K562 (cell line): ENCODE data around the gene CAMK2N1. TPM values are rescaled to one million over a fixed set of nuclear protein-coding genes. Genes with fewer than 3 reads are reported as not detected.

Source experiments
- CREB3L1 ChIP-seq: fragments of 450-650 bp; IDR thresholded peaks from 2 replicates; pipeline ENCODE4 v1.6.1; 2014; ENCODE audit warnings: low read depth, mild to moderate bottlenecking, moderate library complexity, borderline replicate concordance
- ESRRA ChIP-seq: fragments of 450-650 bp; IDR thresholded peaks from 2 replicates; pipeline ENCODE4 v1.6.1; 2014; ENCODE audit warnings: low read depth, mild to moderate bottlenecking, moderate library complexity, borderline replicate concordance
- NR4A1 ChIP-seq, 2 experiments: fragments of 250-450 bp in 1 of 2; fragments of 450-650 bp in 1 of 2; sonication (Bioruptor Pico) in 1 of 2; IDR thresholded peaks; 2 replicates each; pipeline versions ENCODE4 v1.4.0 to v1.6.1; 2016 to 2020; ENCODE audit warnings: mild to moderate bottlenecking in 2 of 2, missing compliant biosample characterization in 1 of 2, missing genetic modification characterization in 1 of 2, moderate library complexity in 1 of 2
- USF2 ChIP-seq: sonication (generic); formaldehyde crosslinking; IDR thresholded peaks from 2 replicates; pipeline ENCODE4 v1.5.0; 2020; ENCODE audit warnings: missing genetic modification reagents
- polyA plus RNA-seq, 8 experiments: library from polyadenylated mRNA; depleted of rRNA in 4 of 8; stranded (reverse) in 5 of 8; unstranded in 3 of 8; fragments of >200 nt; fragmentation: Nextera tagmentation in 2 of 8; fragmentation: Illumina TruSeq in 1 of 8; extraction: Ambion mirVana in 2 of 8; extraction: Trizol in 1 of 8; gene quantifications; 2 replicates each; pipeline versions ENCODE4 v1.2.1 to v1.2.3, GENCODE V29; 2011 to 2014; ENCODE audit warnings: inconsistent platforms in 1 of 8, missing spikeins in 1 of 8
- total RNA-seq, 7 experiments: library from RNA; depleted of rRNA in 6 of 7; stranded (reverse); fragments of >200 nt in 6 of 7; fragmentation: Illumina TruSeq in 2 of 7; extraction: Trizol in 2 of 7; gene quantifications; 2 replicates each; pipeline versions ENCODE4 v1.2.1 to v1.2.3, GENCODE V29; 2011 to 2021; ENCODE audit warnings: low replicate concordance in 1 of 7
- TF ChIP-seq, protein P1 (sequence below): fragments of 200-600 bp; sonication (generic); IDR thresholded peaks from one replicate; pipeline ENCODE4 v1.6.1; 2012; ENCODE audit warnings: mild to moderate bottlenecking, low read depth, low read length, inconsistent platforms
- TF ChIP-seq, protein P2 (sequence below), 2 experiments: fragments of 150-350 bp in 1 of 2; IDR thresholded peaks; 2 replicates each; pipeline ENCODE4 v1.6.1; 2012 to 2016; ENCODE audit warnings: low read depth in 2 of 2, low read length in 2 of 2, mild to moderate bottlenecking in 1 of 2, moderate library complexity in 1 of 2

Gene CAMK2N1
- total and polyA plus RNA-seq, 9 of the 15 experiments (the other 6 are each of a cell fraction or from before 2014, with no cell fraction given): 0.09 to 1.4 (median 0.34) TPM

GRCh38 chr1:20486457-20487235, 636 bp upstream of the CAMK2N1 start (continued):
- TF ChIP-seq, protein P1, sequence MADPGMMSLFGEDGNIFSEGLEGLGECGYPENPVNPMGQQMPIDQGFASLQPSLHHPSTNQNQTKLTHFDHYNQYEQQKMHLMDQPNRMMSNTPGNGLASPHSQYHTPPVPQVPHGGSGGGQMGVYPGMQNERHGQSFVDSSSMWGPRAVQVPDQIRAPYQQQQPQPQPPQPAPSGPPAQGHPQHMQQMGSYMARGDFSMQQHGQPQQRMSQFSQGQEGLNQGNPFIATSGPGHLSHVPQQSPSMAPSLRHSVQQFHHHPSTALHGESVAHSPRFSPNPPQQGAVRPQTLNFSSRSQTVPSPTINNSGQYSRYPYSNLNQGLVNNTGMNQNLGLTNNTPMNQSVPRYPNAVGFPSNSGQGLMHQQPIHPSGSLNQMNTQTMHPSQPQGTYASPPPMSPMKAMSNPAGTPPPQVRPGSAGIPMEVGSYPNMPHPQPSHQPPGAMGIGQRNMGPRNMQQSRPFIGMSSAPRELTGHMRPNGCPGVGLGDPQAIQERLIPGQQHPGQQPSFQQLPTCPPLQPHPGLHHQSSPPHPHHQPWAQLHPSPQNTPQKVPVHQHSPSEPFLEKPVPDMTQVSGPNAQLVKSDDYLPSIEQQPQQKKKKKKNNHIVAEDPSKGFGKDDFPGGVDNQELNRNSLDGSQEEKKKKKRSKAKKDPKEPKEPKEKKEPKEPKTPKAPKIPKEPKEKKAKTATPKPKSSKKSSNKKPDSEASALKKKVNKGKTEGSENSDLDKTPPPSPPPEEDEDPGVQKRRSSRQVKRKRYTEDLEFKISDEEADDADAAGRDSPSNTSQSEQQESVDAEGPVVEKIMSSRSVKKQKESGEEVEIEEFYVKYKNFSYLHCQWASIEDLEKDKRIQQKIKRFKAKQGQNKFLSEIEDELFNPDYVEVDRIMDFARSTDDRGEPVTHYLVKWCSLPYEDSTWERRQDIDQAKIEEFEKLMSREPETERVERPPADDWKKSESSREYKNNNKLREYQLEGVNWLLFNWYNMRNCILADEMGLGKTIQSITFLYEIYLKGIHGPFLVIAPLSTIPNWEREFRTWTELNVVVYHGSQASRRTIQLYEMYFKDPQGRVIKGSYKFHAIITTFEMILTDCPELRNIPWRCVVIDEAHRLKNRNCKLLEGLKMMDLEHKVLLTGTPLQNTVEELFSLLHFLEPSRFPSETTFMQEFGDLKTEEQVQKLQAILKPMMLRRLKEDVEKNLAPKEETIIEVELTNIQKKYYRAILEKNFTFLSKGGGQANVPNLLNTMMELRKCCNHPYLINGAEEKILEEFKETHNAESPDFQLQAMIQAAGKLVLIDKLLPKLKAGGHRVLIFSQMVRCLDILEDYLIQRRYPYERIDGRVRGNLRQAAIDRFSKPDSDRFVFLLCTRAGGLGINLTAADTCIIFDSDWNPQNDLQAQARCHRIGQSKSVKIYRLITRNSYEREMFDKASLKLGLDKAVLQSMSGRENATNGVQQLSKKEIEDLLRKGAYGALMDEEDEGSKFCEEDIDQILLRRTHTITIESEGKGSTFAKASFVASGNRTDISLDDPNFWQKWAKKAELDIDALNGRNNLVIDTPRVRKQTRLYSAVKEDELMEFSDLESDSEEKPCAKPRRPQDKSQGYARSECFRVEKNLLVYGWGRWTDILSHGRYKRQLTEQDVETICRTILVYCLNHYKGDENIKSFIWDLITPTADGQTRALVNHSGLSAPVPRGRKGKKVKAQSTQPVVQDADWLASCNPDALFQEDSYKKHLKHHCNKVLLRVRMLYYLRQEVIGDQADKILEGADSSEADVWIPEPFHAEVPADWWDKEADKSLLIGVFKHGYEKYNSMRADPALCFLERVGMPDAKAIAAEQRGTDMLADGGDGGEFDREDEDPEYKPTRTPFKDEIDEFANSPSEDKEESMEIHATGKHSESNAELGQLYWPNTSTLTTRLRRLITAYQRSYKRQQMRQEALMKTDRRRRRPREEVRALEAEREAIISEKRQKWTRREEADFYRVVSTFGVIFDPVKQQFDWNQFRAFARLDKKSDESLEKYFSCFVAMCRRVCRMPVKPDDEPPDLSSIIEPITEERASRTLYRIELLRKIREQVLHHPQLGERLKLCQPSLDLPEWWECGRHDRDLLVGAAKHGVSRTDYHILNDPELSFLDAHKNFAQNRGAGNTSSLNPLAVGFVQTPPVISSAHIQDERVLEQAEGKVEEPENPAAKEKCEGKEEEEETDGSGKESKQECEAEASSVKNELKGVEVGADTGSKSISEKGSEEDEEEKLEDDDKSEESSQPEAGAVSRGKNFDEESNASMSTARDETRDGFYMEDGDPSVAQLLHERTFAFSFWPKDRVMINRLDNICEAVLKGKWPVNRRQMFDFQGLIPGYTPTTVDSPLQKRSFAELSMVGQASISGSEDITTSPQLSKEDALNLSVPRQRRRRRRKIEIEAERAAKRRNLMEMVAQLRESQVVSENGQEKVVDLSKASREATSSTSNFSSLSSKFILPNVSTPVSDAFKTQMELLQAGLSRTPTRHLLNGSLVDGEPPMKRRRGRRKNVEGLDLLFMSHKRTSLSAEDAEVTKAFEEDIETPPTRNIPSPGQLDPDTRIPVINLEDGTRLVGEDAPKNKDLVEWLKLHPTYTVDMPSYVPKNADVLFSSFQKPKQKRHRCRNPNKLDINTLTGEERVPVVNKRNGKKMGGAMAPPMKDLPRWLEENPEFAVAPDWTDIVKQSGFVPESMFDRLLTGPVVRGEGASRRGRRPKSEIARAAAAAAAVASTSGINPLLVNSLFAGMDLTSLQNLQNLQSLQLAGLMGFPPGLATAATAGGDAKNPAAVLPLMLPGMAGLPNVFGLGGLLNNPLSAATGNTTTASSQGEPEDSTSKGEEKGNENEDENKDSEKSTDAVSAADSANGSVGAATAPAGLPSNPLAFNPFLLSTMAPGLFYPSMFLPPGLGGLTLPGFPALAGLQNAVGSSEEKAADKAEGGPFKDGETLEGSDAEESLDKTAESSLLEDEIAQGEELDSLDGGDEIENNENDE: no peak
- TF ChIP-seq CREB3L1: no peak
- no peak for TF ChIP-seq ESRRA
- no peak for TF ChIP-seq USF2 (CRISPR knock-in tag)
- TF ChIP-seq NR4A1 (CRISPR knock-in tag; IDR thresholded peaks at IDR 0.05): no peak
- TF ChIP-seq NR4A1 (tag; IDR thresholded peaks at IDR 0.05): no peak; the same call in 1 of the 2 replicates
- TF ChIP-seq, protein P2, sequence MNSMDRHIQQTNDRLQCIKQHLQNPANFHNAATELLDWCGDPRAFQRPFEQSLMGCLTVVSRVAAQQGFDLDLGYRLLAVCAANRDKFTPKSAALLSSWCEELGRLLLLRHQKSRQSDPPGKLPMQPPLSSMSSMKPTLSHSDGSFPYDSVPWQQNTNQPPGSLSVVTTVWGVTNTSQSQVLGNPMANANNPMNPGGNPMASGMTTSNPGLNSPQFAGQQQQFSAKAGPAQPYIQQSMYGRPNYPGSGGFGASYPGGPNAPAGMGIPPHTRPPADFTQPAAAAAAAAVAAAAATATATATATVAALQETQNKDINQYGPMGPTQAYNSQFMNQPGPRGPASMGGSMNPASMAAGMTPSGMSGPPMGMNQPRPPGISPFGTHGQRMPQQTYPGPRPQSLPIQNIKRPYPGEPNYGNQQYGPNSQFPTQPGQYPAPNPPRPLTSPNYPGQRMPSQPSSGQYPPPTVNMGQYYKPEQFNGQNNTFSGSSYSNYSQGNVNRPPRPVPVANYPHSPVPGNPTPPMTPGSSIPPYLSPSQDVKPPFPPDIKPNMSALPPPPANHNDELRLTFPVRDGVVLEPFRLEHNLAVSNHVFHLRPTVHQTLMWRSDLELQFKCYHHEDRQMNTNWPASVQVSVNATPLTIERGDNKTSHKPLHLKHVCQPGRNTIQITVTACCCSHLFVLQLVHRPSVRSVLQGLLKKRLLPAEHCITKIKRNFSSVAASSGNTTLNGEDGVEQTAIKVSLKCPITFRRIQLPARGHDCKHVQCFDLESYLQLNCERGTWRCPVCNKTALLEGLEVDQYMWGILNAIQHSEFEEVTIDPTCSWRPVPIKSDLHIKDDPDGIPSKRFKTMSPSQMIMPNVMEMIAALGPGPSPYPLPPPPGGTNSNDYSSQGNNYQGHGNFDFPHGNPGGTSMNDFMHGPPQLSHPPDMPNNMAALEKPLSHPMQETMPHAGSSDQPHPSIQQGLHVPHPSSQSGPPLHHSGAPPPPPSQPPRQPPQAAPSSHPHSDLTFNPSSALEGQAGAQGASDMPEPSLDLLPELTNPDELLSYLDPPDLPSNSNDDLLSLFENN (IDR thresholded peaks at IDR 0.05; ENCODE audit: low read depth in 2 of 2, low read length in 2 of 2): no peak
